ENCODE data around the gene PTPN9.
A peak's percentile ranks its signal among the peaks of the same experiment; 100 is the strongest.
"Not testable (repeated sequence)": the region's sequence is repeated elsewhere in the genome, so short reads cannot be mapped to it uniquely, and the experiment has no call there.

The PTPN9 gene

DNA sequence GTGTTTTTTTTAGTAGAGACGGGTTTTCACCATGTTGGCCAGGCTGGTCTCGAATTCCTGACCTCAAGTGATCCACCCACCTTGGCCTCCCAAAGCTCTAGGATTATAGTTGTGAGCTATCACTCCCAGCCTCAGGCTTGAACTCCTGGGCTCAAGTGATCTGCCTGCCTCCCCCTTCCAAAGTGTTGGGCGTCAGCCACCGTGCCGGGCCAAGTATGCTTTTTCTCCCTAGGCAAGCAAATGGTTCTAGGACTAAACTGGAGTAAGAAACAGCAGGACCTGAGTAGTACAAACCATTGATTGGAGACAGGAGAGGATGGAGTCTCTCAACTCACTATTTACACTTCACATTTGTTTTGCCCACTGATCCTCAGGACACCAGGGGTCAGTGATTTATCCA, 4.6 kb upstream of the PTPN9 start:
- no peak for DNase-seq (ENCODE audit: extremely low read depth in 1 of 2, low read depth in 1 of 2)

DNA sequence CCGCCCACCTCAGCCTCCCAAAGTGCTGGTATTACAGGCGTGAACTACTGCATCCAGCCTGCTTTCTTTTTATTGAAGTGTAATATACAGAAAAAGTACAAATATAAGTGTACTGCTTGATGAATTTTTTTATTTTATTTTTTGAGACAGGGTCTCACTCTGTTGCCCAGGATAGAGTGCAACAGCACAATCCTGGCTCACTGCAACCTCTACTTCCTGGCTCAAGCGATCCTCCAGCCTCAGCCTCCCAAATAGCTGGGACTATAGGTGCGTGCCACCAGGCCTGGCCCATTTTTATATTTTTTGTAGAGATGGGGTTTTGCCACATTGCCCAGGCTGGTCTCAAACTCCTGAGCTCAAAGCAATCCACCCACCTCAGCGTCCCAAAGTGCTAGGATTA, 3.8 kb upstream of the PTPN9 start:
- not testable (repeated sequence) for DNase-seq (ENCODE audit: extremely low read depth in 1 of 2, low read depth in 1 of 2)

DNA sequence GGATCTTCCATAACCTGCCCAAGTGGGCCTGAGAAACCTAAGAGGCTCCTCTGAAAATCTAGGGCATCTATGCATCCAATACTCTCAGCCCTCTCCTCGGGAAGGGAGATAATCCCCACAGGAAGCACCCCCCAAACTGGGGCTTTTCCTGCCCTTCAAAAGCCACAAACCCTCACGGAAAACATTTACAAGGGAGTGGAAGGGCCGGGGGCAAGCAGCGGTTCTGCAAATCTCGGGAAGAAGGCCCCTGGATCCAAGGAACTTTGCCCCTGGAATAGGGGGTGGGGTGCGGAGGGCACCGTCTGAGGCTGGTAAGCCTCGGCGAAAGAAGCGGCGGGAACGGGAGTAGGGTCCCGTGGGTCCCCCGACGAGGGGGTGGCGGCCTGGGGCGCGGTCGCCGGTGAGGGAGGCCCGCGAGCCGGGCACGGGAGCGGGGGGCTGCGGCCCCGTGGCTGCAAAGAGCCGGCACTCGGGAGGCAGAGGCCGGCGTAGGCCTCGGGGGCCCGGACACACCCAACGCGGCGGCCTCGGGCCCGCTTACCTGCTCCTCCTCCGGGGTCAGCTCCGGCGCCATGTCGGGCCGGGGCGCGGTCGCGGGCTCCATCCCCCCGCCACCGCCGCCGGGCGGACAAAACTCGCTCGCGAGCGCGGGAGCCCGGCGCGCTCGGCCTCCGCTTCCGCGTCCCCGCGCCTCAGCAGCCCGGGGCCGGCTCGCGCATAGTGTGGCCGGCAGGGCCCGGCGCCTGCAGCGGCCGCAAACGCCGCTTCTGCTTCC, 755 bp downstream of the PTPN9 start:
- peak in 1 of 2 donors; percentile 9 for DNase-seq (ENCODE audit: extremely low read depth in 1 of 2, low read depth in 1 of 2)

DNA sequence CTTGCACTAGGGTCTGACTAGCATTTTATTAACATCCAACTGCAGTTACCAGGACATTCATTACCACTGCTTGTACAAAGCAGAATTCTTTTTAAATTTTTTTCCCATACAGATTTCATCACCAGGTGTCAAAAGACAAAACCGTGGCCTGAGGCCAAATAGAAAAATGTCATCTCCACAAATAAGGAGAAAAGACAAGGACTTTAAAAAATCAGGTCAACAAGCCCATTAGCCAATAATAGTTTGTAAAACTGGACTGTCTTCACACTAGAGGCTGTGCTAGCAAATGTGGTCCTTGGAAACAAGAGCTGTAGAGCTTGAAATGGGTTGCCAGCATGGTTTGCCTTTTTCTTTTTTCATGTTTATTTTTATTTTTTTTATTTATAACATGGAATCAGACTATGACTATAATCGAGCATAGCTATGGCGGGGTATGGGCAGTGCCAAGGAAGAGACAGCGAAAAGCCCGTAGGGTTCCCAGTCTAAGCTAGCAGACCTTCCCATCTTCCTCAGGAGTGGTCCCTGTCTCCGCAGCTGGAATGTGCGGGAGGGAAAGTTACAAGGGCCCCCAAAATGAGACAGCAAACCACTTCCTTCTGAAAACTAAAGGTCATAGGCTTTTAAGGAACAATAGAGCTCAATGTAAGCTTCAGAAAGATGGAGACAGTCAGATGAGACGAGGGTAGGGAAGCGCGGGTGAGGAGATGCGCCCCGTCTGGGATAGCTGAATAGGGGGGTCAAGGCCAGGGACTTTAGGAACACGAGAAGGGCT, 1.5 kb downstream of the PTPN9 start:
- DNase-seq (ENCODE audit: extremely low read depth in 1 of 2, low read depth in 1 of 2) = no peak

DNA sequence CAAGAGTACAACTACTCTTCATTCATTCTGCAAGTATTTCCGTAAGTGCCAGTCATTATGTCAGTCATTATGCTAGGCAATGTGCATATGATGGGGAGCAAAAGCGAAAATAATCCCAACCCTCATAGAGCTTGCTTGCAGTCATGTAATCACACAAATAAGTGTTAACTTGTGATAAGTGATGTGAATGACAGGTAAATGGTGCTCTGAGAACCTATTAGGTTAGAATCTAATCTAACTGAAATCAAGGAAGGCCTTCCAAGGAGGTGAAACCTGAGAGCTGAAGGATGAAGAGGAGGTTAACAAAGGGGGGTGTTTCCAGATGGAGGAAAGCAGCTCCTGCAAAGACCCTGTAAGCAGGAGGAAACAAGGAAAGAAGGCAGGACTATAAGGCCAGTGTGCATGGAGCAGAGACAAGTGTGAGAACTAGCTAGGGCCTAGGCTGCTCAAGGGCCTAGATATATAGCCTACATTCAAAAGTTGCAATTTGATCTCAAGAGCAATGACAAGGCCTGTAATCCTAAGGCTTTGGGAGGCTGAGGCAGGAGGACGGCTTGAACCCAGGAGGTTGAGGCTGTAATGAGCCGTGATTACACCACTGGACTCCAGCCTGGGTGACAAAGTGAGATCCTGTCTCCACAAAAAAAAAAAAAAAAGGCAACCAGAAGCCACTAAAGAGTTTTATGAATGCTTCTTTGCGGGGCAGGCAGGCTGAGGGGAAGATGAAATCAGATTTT, 5.3 kb downstream of the PTPN9 start:
- no peak for DNase-seq (ENCODE audit: extremely low read depth in 1 of 2, low read depth in 1 of 2)

DNA sequence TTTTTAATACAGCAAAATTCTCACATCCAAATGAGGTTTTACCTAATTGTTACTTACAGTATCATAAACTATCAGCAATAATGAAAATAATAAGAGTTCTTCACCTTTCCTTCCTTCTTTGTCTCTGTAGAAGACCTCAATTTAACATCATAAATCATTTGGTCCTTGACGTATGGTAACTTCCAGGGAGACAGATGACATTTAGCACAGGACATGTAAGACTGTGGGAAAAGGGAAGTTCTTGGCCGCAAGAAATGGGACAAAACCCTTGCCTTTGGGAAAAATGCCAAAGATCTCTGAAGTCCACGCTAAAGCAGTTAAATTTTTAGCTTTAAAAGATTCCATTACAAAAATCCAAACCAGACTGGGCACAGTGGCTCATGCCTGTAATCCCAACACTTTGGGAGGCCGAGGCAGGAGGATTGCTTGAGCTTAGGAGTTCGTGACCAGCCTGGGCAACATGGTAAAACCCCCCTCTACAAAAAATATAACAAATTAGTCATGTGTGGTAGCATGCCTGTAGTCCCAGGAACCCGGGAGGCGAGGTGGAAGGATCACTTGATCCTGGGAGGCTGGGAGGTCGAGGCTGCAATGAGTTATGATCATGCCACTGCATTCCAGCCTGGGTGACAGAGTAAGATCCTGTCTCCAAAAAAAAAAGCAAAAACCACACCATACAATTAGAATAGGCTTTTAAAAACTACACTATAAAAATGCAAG, 8.8 kb downstream of the PTPN9 start:
- no peak for DNase-seq (ENCODE audit: extremely low read depth in 1 of 2, low read depth in 1 of 2)

DNA sequence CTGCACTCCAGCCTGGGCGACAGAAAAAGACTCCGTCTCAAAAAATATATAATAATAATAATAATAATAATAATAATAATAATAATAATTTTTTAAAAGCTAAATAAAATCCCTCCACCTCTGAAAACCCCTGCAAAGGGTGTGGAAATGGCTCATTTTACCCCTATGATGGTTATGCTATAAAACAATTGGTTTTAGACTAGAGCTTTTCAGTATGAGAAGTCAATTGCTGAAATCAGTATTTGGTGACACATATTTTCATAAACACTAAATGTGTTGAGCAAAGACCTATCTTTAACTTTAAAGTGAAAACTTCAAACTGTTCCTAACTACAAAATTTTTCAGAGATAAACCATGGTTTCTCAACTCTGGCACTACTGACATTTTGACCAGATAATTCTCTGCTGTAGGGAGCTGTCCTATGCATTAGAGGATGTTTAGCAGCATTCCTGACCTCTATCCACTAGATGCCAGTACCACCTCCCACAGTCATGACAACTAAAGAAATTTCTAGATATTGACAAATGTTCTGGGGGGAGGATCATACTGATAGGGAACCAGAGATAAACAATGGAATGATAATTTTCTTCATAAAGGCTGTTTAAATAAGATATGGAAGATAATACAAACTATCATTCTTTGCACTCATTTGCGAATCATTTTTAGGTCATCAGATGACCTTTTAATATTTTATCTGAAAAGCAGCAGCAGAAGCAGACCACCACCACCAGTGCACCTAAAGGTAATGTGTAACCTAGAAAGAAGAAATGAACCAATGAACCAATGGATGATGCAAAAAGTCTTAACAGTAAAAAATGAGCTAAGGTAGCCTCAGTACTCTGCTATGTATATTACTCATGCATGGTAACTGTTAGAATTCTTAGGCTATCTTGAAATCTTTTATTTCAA, 13.8 kb downstream of the PTPN9 start:
- DNase-seq (ENCODE audit: extremely low read depth in 1 of 2, low read depth in 1 of 2) = no peak

DNA sequence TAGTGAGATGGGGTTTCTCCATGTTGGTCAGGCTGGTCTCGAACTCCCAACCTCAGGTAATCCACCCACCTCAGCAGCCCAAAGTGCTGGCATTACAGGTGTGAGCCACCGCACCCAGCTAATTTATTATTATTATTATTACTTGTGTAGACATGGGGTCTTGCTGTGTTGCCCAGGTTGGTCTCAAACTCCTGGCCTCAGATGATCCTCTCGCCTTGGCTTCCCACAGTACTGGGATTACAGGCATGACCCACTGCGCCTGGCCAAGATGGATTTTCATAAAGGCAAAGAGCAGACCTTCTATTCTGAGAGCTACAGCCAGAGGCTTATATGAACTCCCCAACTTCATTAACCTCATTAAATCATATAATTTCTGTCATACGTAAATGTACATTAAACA, 17.2 kb downstream of the PTPN9 start:
- DNase-seq (ENCODE audit: extremely low read depth in 1 of 2, low read depth in 1 of 2) = no peak

DNA sequence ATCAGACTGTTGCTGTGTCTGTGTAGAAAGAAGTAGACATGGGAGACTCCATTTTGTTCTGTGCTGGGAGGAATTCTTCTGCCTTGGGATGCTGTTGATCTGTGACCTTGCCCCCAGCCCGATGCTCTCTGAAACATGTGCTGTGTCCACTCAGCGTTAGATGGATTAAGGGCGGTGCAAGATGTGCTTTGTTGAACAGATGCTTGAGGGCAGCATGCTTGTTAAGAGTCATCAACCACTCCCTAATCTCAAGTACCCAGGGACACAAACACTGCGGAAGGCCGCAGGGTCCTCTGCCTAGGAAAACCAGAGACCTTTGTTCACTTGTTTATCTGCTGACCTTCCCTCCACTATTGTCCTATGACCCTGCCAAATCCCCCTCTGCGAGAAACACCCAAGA, 19.8 kb downstream of the PTPN9 start:
- DNase-seq (ENCODE audit: extremely low read depth in 1 of 2, low read depth in 1 of 2) = not testable (repeated sequence)

DNA sequence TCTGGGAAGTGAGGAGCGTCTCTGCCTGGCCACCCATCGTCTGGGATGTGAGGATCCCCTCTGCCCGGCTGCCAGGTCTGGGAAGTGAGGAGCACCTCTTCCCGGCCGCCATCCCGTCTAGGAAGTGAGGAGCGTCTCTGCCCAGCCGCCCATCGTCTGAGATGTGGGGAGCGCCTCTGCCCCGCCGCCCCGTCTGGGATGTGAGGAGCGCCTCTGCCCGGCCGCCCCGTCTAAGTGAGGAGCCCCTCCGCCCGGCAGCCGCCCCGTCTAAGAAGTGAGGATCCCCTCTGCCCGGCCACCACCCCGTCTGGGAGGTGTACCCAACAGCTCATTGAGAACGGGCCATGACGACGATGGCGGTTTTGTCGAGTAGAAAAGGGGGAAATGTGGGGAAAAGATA, 20.2 kb downstream of the PTPN9 start:
- not testable (repeated sequence) for DNase-seq (ENCODE audit: extremely low read depth in 1 of 2, low read depth in 1 of 2)

DNA sequence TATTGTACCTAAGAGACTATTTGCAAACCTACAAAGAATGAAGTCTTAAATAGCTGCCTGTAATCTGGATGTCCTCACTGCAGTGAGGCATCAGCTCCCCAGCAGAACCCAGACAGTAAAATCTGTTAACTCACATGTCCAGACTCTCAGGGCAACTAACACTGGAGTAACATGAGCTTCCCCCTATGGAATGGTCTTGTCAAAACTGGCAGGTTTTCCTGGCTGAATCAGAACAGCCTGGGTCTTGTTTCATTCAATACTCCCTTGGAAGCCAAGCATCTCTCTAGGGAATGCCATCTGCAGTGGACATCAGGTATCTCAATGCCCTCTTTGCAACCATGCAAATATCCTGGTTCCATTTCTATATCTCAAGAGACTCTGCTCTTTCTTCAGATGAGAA, 24.4 kb downstream of the PTPN9 start:
- no peak for DNase-seq (ENCODE audit: extremely low read depth in 1 of 2, low read depth in 1 of 2)

DNA sequence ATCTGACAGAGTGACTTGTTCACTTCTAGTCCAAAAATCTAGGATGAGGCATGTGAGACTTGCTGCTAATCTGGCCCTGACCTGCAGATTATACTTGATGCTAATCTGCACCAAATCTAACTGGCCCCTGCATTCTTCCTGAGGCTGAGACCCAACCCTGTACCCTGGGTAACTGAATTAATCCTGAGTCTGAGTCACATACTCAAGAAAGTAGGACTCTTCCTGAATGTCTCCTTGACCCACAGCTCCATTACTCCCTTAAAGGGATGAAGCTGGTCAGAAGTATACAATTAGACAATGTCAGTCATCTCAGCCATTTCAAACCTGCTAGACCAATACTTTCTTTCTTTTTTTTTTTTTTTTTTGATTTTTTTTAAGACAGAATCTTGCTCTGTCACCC, 25.5 kb downstream of the PTPN9 start:
- DNase-seq (ENCODE audit: extremely low read depth in 1 of 2, low read depth in 1 of 2) = no peak

DNA sequence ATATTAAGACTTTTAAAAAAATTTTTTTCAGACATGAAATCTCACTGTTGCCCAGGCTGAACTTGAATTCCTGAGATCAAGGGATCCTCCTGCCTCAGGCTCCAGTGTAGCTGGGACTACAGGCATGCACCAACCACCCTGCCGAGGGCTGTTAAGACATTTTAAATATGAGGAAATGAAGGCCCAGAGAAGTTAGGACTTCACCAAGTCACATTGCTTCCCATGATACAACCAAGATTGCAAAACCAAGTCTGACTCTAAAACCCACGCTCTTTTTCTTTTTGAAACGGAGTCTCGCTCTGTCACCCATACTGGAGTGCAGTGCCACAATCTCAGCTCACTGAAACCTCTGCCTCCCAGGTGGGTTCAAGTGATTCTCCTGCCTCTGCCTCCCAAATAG, 28.0 kb downstream of the PTPN9 start:
- no peak for DNase-seq (ENCODE audit: extremely low read depth in 1 of 2, low read depth in 1 of 2)

DNA sequence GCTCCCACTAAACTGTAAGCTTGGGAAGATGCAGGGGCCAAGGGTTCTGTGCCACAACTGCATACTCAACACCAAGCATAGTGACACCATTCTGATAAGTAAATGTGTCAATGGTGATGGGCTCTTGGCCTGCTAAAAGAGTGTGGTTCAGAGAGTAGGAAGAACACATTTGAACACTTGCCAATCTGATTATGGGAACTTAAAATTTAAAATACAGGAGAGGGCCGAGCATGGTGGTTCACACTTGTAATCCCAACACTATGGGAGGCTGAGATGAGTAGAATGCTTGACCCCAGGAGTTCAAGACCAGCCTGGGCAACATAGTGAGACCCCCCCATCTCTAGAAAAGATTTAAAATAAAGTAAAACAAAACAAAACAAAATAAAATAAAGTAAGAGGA, 34.1 kb downstream of the PTPN9 start:
- DNase-seq (ENCODE audit: extremely low read depth in 1 of 2, low read depth in 1 of 2) = no peak

DNA sequence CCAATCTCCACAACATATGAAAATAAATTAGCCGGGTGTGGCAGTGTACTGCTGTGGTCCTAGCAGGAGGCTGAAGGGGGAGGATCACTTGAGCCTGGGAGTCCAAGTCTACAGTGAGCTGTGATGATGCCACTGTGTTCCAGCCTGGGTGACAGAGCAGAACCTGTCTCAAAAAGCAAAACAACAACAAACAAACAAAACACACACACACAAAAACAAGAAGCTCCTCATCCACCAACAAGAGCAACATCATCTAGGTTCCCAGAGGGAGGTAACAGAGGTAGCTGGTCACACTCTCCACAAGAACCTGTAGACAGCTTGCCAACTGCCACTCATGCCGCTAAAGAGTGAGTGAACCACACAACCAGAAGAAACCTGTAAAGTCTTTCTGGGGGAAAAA, 34.8 kb downstream of the PTPN9 start:
- DNase-seq (ENCODE audit: extremely low read depth in 1 of 2, low read depth in 1 of 2) = no peak

DNA sequence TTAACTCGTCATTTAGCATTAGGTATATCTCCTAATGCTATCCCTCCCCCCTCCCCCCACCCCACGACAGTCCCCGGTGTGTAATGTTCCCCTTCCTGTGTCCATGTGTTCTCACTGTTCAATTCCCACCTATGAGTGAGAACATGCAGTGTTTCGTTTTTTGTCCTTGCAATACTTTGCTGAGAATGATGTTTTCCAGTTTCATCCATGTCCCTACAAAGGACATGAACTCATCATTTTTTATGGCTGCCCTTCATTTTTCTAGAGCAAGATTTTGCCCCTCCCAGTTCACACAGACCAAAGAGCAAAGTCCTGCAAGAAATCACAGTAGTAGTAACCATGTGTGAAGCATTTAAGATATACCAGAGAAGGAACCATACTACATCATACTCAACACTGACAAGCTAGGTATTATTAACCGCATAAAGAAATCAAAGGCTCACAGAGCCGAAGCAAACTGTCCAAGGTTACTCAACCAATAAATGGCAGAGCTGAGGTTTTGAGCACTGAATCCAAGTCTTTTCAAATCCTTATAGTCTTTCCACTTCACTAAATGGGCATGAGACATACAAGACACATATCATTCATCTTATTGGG, 36.1 kb downstream of the PTPN9 start:
- DNase-seq (ENCODE audit: extremely low read depth in 1 of 2, low read depth in 1 of 2) = not testable (repeated sequence)

DNA sequence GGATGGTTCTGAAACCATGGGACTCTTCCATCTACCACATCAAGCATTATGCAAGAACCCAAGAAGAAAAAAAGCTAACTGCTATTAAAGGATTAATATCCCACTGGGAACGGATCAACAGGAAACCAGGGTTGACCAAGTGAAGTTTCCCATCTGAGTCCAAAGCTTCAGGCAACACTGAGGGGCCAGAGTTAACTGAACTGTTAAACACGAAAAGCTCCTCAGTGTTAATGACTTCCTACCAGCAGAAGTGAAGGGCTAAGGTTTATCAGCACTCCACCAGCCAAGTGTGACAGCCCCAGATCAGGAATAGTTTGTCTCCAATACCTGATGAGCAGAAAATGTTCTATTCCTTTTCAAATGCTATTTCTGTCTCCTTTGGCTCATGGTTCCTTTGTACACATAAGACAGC, 36.7 kb downstream of the PTPN9 start:
- no peak for DNase-seq (ENCODE audit: extremely low read depth in 1 of 2, low read depth in 1 of 2)

DNA sequence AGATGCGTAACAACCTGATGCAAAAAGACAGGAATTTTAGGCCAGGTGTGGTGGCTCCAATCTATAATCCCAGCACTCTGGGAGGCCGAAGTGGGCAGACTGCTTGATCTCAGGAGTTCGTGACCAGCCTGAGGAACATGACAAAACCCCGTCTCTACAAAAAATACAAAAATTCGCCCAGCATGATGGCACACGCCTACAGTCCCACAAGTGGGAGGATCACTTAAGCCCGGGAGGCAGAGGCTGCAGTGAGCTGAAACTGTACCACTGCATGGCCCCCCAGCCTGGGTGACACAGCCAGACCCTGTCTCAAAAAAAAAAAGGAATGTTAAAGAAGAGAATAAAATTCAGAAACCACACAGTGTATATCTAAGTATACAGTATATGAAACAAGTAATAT, 40.7 kb downstream of the PTPN9 start:
- no peak for DNase-seq (ENCODE audit: extremely low read depth in 1 of 2, low read depth in 1 of 2)

DNA sequence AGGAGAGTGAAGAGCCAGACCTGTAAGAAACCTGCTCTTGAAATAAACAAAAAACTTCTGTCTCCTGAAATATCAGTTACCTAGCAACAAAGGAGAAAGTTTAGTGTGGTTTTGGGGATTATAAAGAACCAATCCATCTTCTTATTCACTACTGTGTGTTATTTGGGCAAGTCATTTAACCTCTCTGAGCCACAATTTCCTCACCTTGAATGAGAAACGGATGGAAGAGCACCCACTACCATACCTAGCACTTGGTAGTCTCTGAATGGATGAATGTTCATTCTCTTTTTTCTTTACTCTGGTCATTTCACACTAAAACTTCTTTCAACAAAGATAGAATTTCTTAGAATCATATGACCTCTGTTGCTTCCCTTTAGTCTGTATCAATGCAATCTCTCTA, 45.2 kb downstream of the PTPN9 start:
- DNase-seq (ENCODE audit: extremely low read depth in 1 of 2, low read depth in 1 of 2) = no peak

Data from activated CD8-positive, alpha-beta memory T cell treated with anti-CD3 and anti-CD28 coated beads for 1 hour (primary cell).